Activated B cell treated with CpG ODN at 0.5 μM for 24 hours (primary cell): ENCODE measurements around the gene GATA6. TPM values are rescaled to one million over a fixed set of nuclear protein-coding genes. Genes with fewer than 3 reads are reported as not detected.
"Not testable (repeated sequence)": the region's sequence is repeated elsewhere in the genome, so short reads cannot be mapped to it uniquely, and the experiment has no call there.

Experiments
- ATAC-seq: fragments of 200-7000 bp; cut with Tn5 transposase; one replicate; pipeline ENCODE4 v1.10.0; 2021; ENCODE audit warnings: low read depth, mild to moderate bottlenecking, moderate library complexity
- CTCF ChIA-PET: fragments of 350-600 bp; sonication (Branson Sonifier 250); formaldehyde crosslinking; loops from one replicate; lab custom pipeline; 2021; ENCODE audit warnings: antibody characterized with exemption; lab: Charles Lee
- POLR2A ChIA-PET: fragments of 350-600 bp; sonication (Branson Sonifier 250); formaldehyde crosslinking; loops from one replicate; lab custom pipeline; 2021; ENCODE audit warnings: antibody characterized with exemption; lab: Charles Lee
- DNase-seq: peaks from one replicate; pipeline ENCODE4 v3.0.0; 2022
- H3K27ac Mint-ChIP-seq: one replicate; pipeline ENCODE4 v1.8.0; 2020; ENCODE audit warnings: mixed read lengths
- H3K27me3 Mint-ChIP-seq: one replicate; pipeline ENCODE4 v1.8.0; 2021; ENCODE audit warnings: mixed read lengths
- H3K36me3 Mint-ChIP-seq: one replicate; pipeline ENCODE4 v1.8.0; 2021; ENCODE audit warnings: low read depth, mixed read lengths
- H3K4me1 Mint-ChIP-seq: one replicate; pipeline ENCODE4 v1.8.0; 2021; ENCODE audit warnings: mixed read lengths
- H3K4me3 Mint-ChIP-seq: one replicate; pipeline ENCODE4 v1.8.0; 2020; ENCODE audit warnings: mild to moderate bottlenecking, mixed read lengths
- H3K9me3 Mint-ChIP-seq: one replicate; pipeline ENCODE4 v1.8.0; 2020; ENCODE audit warnings: mixed read lengths
- intact Hi-C: fragments of 100-400 bp; cut with micrococcal nuclease; formaldehyde crosslinking; loops from one replicate; pipeline ENCODE4 v1.15.1; 2024
- total RNA-seq: library from RNA; stranded (reverse); gene quantifications from 2 replicates; pipeline ENCODE4 v1.2.3, GENCODE V29; 2022
- TF ChIP-seq, protein P1 (sequence below): fragments of 200-600 bp; IDR thresholded peaks from one replicate; pipeline ENCODE4 v1.8.0; 2022; ENCODE audit warnings: antibody characterized with exemption, mild to moderate bottlenecking

The GATA6 gene
- total RNA-seq, 1 donor from 2014 or later = not detected

DNA sequence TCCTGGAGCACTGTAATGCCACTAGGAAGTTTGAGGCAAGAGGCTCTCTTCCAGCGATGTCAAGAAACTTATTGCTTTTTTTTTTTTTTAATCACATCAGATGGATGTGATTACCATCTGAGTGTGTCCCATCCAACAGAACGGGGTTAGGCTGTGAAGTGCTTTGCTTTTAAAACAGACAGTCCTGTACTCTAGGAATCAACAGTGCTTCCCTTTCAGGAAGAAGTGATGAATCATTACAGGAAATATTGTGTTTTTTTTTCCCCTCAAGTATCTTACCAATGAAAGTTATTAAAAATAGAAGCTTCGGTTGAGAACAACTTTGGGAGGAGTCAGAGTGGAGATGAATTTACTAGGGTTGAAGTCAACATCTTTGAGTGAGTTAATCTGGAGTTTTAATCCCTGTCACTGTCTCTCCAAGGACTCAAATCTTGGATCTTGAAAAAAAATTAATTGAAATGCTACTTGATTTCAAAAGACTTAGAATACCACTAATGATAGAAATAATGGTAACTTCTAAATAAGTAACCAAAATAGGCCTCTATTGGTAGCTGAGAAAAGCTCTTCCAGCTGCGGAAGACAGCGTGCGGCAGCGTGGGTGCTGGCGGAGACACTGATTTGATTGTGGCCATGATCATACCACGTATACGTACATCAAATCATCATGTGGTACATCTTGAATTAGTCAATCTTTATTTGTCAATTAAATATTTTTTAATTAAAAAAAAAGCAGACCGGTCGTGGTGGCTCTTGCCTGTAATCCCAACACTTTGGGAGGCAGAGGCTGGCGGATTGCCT is 45.5 kb downstream of the GATA6 start:
- intact Hi-C loops = no loop called here
- Mint-ChIP-seq H3K36me3 (no peaks in the 10 kb centered on the region), H3K27ac (no peak overlapping the region), H3K4me1 (no peaks in the 10 kb centered on the region), H3K4me3 (no peak overlapping the region), H3K9me3 (no peaks in the 10 kb centered on the region), H3K27me3 (peaks cover 5% of the 10 kb centered on the region)
- TF ChIP-seq, protein P1, sequence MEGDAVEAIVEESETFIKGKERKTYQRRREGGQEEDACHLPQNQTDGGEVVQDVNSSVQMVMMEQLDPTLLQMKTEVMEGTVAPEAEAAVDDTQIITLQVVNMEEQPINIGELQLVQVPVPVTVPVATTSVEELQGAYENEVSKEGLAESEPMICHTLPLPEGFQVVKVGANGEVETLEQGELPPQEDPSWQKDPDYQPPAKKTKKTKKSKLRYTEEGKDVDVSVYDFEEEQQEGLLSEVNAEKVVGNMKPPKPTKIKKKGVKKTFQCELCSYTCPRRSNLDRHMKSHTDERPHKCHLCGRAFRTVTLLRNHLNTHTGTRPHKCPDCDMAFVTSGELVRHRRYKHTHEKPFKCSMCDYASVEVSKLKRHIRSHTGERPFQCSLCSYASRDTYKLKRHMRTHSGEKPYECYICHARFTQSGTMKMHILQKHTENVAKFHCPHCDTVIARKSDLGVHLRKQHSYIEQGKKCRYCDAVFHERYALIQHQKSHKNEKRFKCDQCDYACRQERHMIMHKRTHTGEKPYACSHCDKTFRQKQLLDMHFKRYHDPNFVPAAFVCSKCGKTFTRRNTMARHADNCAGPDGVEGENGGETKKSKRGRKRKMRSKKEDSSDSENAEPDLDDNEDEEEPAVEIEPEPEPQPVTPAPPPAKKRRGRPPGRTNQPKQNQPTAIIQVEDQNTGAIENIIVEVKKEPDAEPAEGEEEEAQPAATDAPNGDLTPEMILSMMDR = no peak
- DNase-seq = no peak
- no peak for ATAC-seq
- CTCF ChIA-PET = no interaction called here
- POLR2A ChIA-PET = no interaction called here

DNA sequence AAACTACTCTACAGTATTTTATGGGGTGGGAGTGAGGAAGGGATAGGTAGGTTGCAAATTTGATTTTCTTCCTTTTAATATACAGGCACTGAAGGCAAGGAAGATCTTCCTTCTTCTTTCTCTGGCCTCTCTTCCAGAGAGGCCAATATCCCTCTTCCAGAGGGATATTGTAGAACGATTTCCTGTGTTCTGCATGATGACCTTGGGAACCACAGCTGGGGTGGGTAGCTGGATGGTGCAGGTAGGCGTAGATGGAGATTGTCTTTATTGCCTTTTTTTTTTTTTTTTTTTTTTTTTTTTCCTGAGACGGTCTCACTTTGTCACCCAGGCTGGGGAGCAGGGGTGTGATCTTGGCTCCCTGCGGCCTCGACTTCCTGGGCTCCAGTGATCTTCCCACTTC is 49.4 kb downstream of the GATA6 start:
- Mint-ChIP-seq H3K27me3 (peaks cover 3% of the 10 kb centered on the region), H3K4me3 (no peak overlapping the region), H3K27ac (no peak overlapping the region), H3K36me3 (no peaks in the 10 kb centered on the region), H3K4me1 (no peaks in the 10 kb centered on the region), H3K9me3 (no peaks in the 10 kb centered on the region)
- ChIA-PET CTCF (no interaction called here), POLR2A (no interaction called here)
- TF ChIP-seq, protein P1 = no peak
- ATAC-seq (no peak), DNase-seq (no peak)
- intact Hi-C loops = no loop called here

DNA sequence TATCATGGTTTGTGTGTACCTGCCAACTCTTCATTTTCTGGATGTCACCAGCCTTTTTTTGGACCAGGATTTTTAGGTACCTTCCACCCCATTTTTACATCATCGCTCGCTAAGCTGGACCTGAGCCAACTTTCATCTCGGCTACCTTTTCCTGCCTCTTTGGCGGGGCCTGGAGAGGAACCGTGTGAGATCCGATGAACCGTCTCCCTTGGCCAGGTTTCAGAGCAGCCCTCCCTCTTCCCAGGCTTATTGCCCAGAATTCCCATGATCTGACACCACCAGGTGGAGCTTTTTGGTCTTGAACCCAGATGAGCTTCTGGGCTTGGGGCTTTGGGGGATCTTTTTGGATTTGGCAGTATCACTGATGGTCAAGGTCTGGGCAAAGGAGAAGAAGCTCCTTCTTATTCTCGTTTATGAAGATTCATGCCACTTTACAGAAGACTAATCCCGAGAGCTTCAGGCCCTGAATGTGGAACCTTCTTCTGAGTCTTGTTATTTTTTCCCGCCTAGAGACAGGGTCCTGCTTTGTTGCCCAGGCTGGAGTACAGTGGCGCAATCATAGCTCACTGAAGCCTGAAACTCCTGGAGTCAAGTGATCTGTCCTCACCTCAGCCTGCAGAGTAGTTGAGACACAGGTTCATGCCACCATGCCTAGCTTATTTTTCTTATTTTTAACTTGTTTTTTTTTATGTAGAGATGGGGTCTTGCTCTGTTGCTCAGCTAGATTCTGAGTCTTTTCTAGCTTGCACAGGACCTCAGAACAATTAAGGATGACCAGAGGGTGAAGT is 50.4 kb downstream of the GATA6 start:
- TF ChIP-seq, protein P1 = no peak
- CTCF ChIA-PET = no interaction called here
- H3K27me3 Mint-ChIP-seq = peaks cover 3% of the 10 kb centered on the region

DNA sequence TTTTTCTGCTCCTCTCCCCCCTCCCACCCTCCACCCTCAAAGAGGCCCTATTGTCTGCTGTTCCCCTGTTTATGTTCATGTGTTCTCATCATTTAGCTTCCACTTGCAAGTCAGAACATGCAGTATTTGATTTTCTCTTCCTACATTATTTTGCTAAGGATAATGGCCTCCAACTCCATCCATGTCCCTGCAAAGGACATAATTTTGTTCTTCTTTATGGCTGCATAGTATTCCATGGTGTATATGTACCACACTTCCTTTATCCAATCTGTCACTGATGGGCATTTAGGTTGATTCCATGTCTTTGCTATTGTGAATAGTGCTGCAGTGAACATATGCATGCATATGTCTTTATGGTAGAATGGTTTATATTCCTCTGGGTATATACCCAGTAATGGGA is 51.2 kb downstream of the GATA6 start:
- not testable (repeated sequence) for H3K27ac Mint-ChIP-seq, DNase-seq

More for the DNA sequence above, 50.4 kb downstream of the GATA6 start:
- no peak for ATAC-seq
- Mint-ChIP-seq H3K36me3 (no peaks in the 10 kb centered on the region), H3K4me1 (no peaks in the 10 kb centered on the region), H3K4me3 (no peak overlapping the region), H3K27ac (no peak overlapping the region), H3K9me3 (no peaks in the 10 kb centered on the region)
- intact Hi-C loops = no loop called here
- no peak for DNase-seq
- POLR2A ChIA-PET = no interaction called here

DNA sequence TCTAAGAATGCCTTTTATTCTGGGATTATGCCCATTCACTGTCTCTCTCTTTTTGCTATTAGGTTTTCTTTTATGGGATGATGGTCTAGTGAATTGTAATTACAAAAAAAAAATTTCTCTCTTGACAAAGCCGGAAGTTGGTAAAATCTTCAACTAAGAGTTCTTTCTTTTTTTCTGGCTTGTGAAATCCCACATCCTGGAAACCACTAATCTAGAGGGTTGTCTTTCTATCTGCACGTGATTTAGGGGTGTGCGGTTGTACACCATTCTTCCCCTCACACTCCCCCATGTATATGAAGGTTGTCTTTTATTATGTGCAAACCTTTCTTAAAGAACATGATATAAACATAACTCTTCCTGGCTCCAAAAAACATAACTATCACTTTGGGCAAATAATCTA is 52.0 kb downstream of the GATA6 start:
- no peak for DNase-seq
- Mint-ChIP-seq H3K9me3 (no peaks in the 10 kb centered on the region), H3K27ac (no peak overlapping the region), H3K36me3 (no peaks in the 10 kb centered on the region), H3K27me3 (peaks cover 3% of the 10 kb centered on the region), H3K4me1 (no peaks in the 10 kb centered on the region), H3K4me3 (no peak overlapping the region)
- intact Hi-C loops = no loop called here
- ChIA-PET CTCF (no interaction called here), POLR2A (no interaction called here)
- ATAC-seq = no peak
- TF ChIP-seq, protein P1 = no peak

More for the DNA sequence above, 51.2 kb downstream of the GATA6 start:
- intact Hi-C loops, ATAC-seq, H3K4me3 Mint-ChIP-seq, POLR2A ChIA-PET, H3K4me1 Mint-ChIP-seq, CTCF ChIA-PET, H3K27me3 Mint-ChIP-seq, H3K36me3 Mint-ChIP-seq, H3K9me3 Mint-ChIP-seq: not testable (repeated sequence)
